Liver (tissue), 9 donors: Measurements from ENCODE around the gene ABCC1. TPM values are rescaled to one million over a fixed set of nuclear protein-coding genes. Genes with fewer than 3 reads are reported as not detected.

Source experiments
- DNase-seq: peaks from one replicate; pipeline ENCODE4 v3.0.0-alpha.2; 2017; ENCODE audit warnings: low spot score
- H3K27ac ChIP-seq, 2 donors: one replicate each; pipeline ENCODE4 v1.7.0; 2013; ENCODE audit warnings: inconsistent platforms in 2 of 2, low read length in 2 of 2, control low read depth in 1 of 2, low read depth in 1 of 2, mild to moderate bottlenecking in 1 of 2
- H3K27me3 ChIP-seq, 4 donors: one replicate each; pipeline versions ENCODE4 v1.6.1 to v1.7.0; 2013; ENCODE audit warnings: low read length in 3 of 4, inconsistent platforms in 1 of 4, mild to moderate bottlenecking in 1 of 4, moderate library complexity in 1 of 4; ENCODE audit not compliant: control insufficient read depth in 4 of 4, insufficient read depth in 4 of 4
- H3K36me3 ChIP-seq, 4 donors: one replicate each; pipeline versions ENCODE4 v1.6.1 to v1.7.0; 2013; ENCODE audit warnings: low read length in 3 of 4, mild to moderate bottlenecking in 3 of 4, low read depth in 1 of 4, moderate library complexity in 1 of 4; ENCODE audit not compliant: control insufficient read depth in 4 of 4, insufficient read depth in 3 of 4
- H3K4me1 ChIP-seq, 4 donors: one replicate each; pipeline versions ENCODE4 v1.6.1 to v1.7.0; 2013; ENCODE audit warnings: low read length in 3 of 4, mild to moderate bottlenecking in 3 of 4, moderate library complexity in 1 of 4; ENCODE audit not compliant: control insufficient read depth in 4 of 4, insufficient read depth in 4 of 4
- H3K4me3 ChIP-seq, 3 donors: one replicate each; pipeline versions ENCODE4 v1.6.1 to v1.7.0; 2013; ENCODE audit warnings: low read length in 3 of 3, control low read depth in 1 of 3, low read depth in 1 of 3, mild to moderate bottlenecking in 1 of 3
- H3K9ac ChIP-seq, 2 donors: one replicate each; pipeline ENCODE4 v1.7.0; 2013; ENCODE audit warnings: low read length in 2 of 2, mild to moderate bottlenecking in 2 of 2, moderate library complexity in 2 of 2, control low read depth in 1 of 2, low read depth in 1 of 2
- H3K9me3 ChIP-seq, 4 donors: one replicate each; pipeline versions ENCODE4 v1.6.1 to v1.7.0; 2013; ENCODE audit warnings: low read length in 3 of 4; ENCODE audit not compliant: control insufficient read depth in 4 of 4
- ATF3 ChIP-seq: IDR thresholded peaks from 2 replicates; pipeline ENCODE4 v1.6.1; 2016; ENCODE audit warnings: antibody characterized with exemption
- CTCF ChIP-seq: fragments of 150-350 bp; IDR thresholded peaks from 2 replicates; pipeline ENCODE4 v1.5.1; 2017; ENCODE audit warnings: improper control_type of control experiment, low read depth, low read length; ENCODE audit not compliant: missing input control
- EGR1 ChIP-seq, 2 donors: IDR thresholded peaks; 2 replicates each; pipeline ENCODE4 v1.6.1; 2016 to 2018; ENCODE audit warnings: antibody characterized with exemption in 2 of 2, low read depth in 2 of 2
- FOXA1 ChIP-seq: IDR thresholded peaks from 2 replicates; pipeline ENCODE4 v1.6.1; 2016; ENCODE audit warnings: antibody characterized with exemption
- FOXA2 ChIP-seq: IDR thresholded peaks from 2 replicates; pipeline ENCODE4 v1.6.1; 2016; ENCODE audit warnings: antibody characterized with exemption
- GABPA ChIP-seq, 2 donors: IDR thresholded peaks in 1 of 2; conservative IDR thresholded peaks in 1 of 2; 2 replicates each; pipeline ENCODE4 v1.6.1; 2016; ENCODE audit warnings: antibody characterized with exemption in 2 of 2, mild to moderate bottlenecking in 1 of 2, moderate library complexity in 1 of 2
- HNF4A ChIP-seq, 2 donors: conservative IDR thresholded peaks; 2 replicates each; pipeline ENCODE4 v1.6.1; 2016; ENCODE audit warnings: antibody characterized with exemption in 2 of 2, mild to moderate bottlenecking in 2 of 2
- HNF4G ChIP-seq: IDR thresholded peaks from 2 replicates; pipeline ENCODE4 v1.6.1; 2016; ENCODE audit warnings: antibody characterized with exemption
- JUND ChIP-seq, 2 donors: IDR thresholded peaks; 2 replicates each; pipeline ENCODE4 v1.6.1; 2016; ENCODE audit warnings: antibody characterized with exemption in 2 of 2
- MAX ChIP-seq: IDR thresholded peaks from 2 replicates; pipeline ENCODE4 v1.6.1; 2016; ENCODE audit warnings: antibody characterized with exemption
- NR2F2 ChIP-seq: IDR thresholded peaks from 2 replicates; pipeline ENCODE4 v1.6.1; 2016; ENCODE audit warnings: antibody characterized with exemption
- RAD21 ChIP-seq, 2 donors: IDR thresholded peaks; 2 replicates each; pipeline ENCODE4 v1.6.1; 2016; ENCODE audit warnings: antibody characterized with exemption in 2 of 2, mild to moderate bottlenecking in 2 of 2
- REST ChIP-seq: IDR thresholded peaks from 2 replicates; pipeline ENCODE4 v1.6.1; 2016; ENCODE audit warnings: antibody characterized with exemption, mild to moderate bottlenecking
- RXRA ChIP-seq, 2 donors: IDR thresholded peaks; 2 replicates each; pipeline ENCODE4 v1.6.1; 2017 to 2018; ENCODE audit warnings: antibody characterized with exemption in 2 of 2, mild to moderate bottlenecking in 1 of 2
- SP1 ChIP-seq: IDR thresholded peaks from 2 replicates; pipeline ENCODE4 v1.6.1; 2018; ENCODE audit warnings: antibody characterized with exemption, mild to moderate bottlenecking
- YY1 ChIP-seq: IDR thresholded peaks from 2 replicates; pipeline ENCODE4 v1.6.1; 2016; ENCODE audit warnings: antibody characterized with exemption, mild to moderate bottlenecking
- ZBTB33 ChIP-seq: IDR thresholded peaks from 2 replicates; pipeline ENCODE4 v1.6.1; 2016; ENCODE audit warnings: antibody characterized with exemption
- WGBS: extraction: QIAGEN DNeasy Blood & Tissue Kit; methylation state at CpG from one replicate; pipeline ENCODE4 v1.1.7; 2013; 5-methylcytosine and 5-hydroxymethylcytosine counted together
- polyA plus RNA-seq, 2 donors: library from polyadenylated mRNA; stranded (reverse) in 1 of 2; unstranded in 1 of 2; fragments of 200-250 nt in 1 of 2; fragments of >200 nt in 1 of 2; fragmentation: Nextera tagmentation in 1 of 2; extraction: Ambion mirVana in 1 of 2; gene quantifications; one replicate each; pipeline versions ENCODE4 v1.2.1 to v1.2.3, GENCODE V29; 2013 to 2015
- total RNA-seq, 2 donors: library from RNA; depleted of rRNA; stranded (reverse); fragments of >200 nt; gene quantifications; one replicate each; pipeline ENCODE4 v1.2.3, GENCODE V29; 2014
- donor health status: healthy.
- donor health status: healthy.
- donor health status: healthy.
- donor health status: healthy.
- donor health status: healthy.

The ABCC1 gene
- total and polyA plus RNA-seq, 4 donors, result 0.85 to 7.7 (median 4.2) TPM

GRCh38 chr16:15990902-15991301 lies 41.5 kb downstream of the ABCC1 start:
- TF ChIP-seq REST, result no peak
- TF ChIP-seq YY1, result no peak
- H3K27ac ChIP-seq, result no peak overlapping the region
- no peaks in the 10 kb centered on the region for H3K27me3 ChIP-seq
- H3K4me3 ChIP-seq, result no peak overlapping the region
- no peaks in the 10 kb centered on the region for H3K9me3 ChIP-seq
- H3K36me3 ChIP-seq, result no peaks in the 10 kb centered on the region
- no peak overlapping the region for H3K9ac ChIP-seq
- H3K4me1 ChIP-seq, result no peaks in the 10 kb centered on the region
- no peak for DNase-seq
- WGBS, result 83% methylated on average over 14 of the region's 14 CpGs

GRCh38 chr16:15993128-15993527 lies 43.7 kb downstream of the ABCC1 start:
- no peak for DNase-seq
- Histone ChIP-seq H3K4me3 (no peak overlapping the region), H3K9me3 (no peaks in the 10 kb centered on the region), H3K27me3 (no peaks in the 10 kb centered on the region), H3K9ac (no peak overlapping the region), H3K36me3 (no peaks in the 10 kb centered on the region), H3K4me1 (no peaks in the 10 kb centered on the region), H3K27ac (no peak overlapping the region)
- TF ChIP-seq YY1, result no peak
- no peak for TF ChIP-seq JUND (IDR thresholded peaks at IDR 0.05)
- TF ChIP-seq CTCF, result no peak
- no peak for TF ChIP-seq RAD21 (IDR thresholded peaks at IDR 0.05)
- no peak for TF ChIP-seq NR2F2
- no peak for TF ChIP-seq RXRA (IDR thresholded peaks at IDR 0.05)
- TF ChIP-seq HNF4G, result no peak
- no peak for TF ChIP-seq HNF4A (conservative IDR thresholded peaks at IDR 0.05)
- no peak for TF ChIP-seq ZBTB33
- no peak for TF ChIP-seq SP1
- TF ChIP-seq ATF3, result no peak
- no peak for TF ChIP-seq MAX
- TF ChIP-seq EGR1 (IDR thresholded peaks at IDR 0.05; ENCODE audit: low read depth in 2 of 2), result no peak
- no peak for TF ChIP-seq REST
- TF ChIP-seq FOXA1, result no peak
- TF ChIP-seq FOXA2, result no peak
- TF ChIP-seq GABPA (IDR thresholded peaks at IDR 0.05 in 1 of 2, conservative IDR thresholded peaks at IDR 0.05 in 1 of 2), result no peak
- WGBS, result 90% methylated on average over 4 of the region's 4 CpGs
